Measurements from ENCODE around the gene TRHDE.
A peak's percentile ranks its signal among the peaks of the same experiment; 100 is the strongest.

TRHDE gene

GRCh38 chr12:72465940-72466630, 193.9 kb downstream of the TRHDE start:
- no peak for DNase-seq (ENCODE audit: low read depth)
- H3K4me3 ChIP-seq (ENCODE audit: low read length) = no peak overlapping the region
- no peak for TF ChIP-seq CTCF (conservative IDR thresholded peaks at IDR 0.05; ENCODE audit: low read length)

- TF ChIP-seq CTCF (conservative IDR thresholded peaks at IDR 0.05; ENCODE audit: low read length) = no peak
- no peak overlapping the region for H3K4me3 ChIP-seq (ENCODE audit: low read length)
- DNase-seq (ENCODE audit: low read depth) = no peak
Observed at GRCh38 chr12:72467985-72468384, 195.8 kb downstream of the TRHDE start.

GRCh38 chr12:72468505-72468904, 196.3 kb downstream of the TRHDE start:
- TF ChIP-seq CTCF (conservative IDR thresholded peaks at IDR 0.05; ENCODE audit: low read length) = no peak
- no peak overlapping the region for H3K4me3 ChIP-seq (ENCODE audit: low read length)
- DNase-seq (ENCODE audit: low read depth) = no peak

- H3K4me3 ChIP-seq (ENCODE audit: low read length) = no peak overlapping the region
- no peak for TF ChIP-seq CTCF (conservative IDR thresholded peaks at IDR 0.05; ENCODE audit: low read length)
- no peak for DNase-seq (ENCODE audit: low read depth)
Observed at GRCh38 chr12:72471806-72472205, 199.6 kb downstream of the TRHDE start.

- no peak for DNase-seq (ENCODE audit: low read depth)
- TF ChIP-seq CTCF (conservative IDR thresholded peaks at IDR 0.05; ENCODE audit: low read length) = peak; percentile 5; the same call in 1 of the 2 replicates
- no peak overlapping the region for H3K4me3 ChIP-seq (ENCODE audit: low read length)
Observed at GRCh38 chr12:72472350-72472749, 200.2 kb downstream of the TRHDE start.

GRCh38 chr12:72476301-72476700, 204.1 kb downstream of the TRHDE start:
- no peak overlapping the region for H3K4me3 ChIP-seq (ENCODE audit: low read length)
- TF ChIP-seq CTCF (conservative IDR thresholded peaks at IDR 0.05; ENCODE audit: low read length) = no peak
- no peak for DNase-seq (ENCODE audit: low read depth)

GRCh38 chr12:72485017-72485701, 213.0 kb downstream of the TRHDE start:
- TF ChIP-seq CTCF (conservative IDR thresholded peaks at IDR 0.05; ENCODE audit: low read length) = no peak
- no peak for DNase-seq (ENCODE audit: low read depth)
- H3K4me3 ChIP-seq (ENCODE audit: low read length) = no peak overlapping the region
